GM12872 (cell line): ENCODE results near the gene LRRN2.

Experiments used
- TF ChIP-seq, protein P1 (sequence below): IDR thresholded peaks from 3 replicates; pipeline ENCODE4 v1.5.1; 2011; ENCODE audit warnings: low read depth, mild to moderate bottlenecking, low read length, moderate library complexity; ENCODE audit not compliant: insufficient read depth

Gene LRRN2

DNA sequence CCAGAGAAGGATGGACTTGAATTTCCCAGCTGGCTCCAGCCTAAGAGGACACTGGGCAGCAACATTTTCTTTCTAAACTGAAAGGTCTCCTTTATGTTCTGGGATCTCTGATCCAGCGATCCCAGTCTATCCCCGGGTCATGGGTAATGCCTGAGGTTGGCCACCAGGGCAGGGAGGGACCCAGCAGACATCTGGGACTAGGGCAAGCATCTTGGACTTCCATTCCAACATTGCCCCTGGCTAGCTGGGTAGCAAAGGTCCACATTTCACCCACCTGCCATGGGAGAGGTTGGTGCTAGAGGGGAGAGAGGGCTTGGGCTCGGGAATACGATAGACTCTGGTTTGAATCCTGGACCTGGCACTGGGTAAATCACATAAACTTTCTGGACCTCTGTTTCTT, 84.6 kb downstream of the LRRN2 start:
- TF ChIP-seq, protein P1, sequence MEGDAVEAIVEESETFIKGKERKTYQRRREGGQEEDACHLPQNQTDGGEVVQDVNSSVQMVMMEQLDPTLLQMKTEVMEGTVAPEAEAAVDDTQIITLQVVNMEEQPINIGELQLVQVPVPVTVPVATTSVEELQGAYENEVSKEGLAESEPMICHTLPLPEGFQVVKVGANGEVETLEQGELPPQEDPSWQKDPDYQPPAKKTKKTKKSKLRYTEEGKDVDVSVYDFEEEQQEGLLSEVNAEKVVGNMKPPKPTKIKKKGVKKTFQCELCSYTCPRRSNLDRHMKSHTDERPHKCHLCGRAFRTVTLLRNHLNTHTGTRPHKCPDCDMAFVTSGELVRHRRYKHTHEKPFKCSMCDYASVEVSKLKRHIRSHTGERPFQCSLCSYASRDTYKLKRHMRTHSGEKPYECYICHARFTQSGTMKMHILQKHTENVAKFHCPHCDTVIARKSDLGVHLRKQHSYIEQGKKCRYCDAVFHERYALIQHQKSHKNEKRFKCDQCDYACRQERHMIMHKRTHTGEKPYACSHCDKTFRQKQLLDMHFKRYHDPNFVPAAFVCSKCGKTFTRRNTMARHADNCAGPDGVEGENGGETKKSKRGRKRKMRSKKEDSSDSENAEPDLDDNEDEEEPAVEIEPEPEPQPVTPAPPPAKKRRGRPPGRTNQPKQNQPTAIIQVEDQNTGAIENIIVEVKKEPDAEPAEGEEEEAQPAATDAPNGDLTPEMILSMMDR, result peak; percentile 38

DNA sequence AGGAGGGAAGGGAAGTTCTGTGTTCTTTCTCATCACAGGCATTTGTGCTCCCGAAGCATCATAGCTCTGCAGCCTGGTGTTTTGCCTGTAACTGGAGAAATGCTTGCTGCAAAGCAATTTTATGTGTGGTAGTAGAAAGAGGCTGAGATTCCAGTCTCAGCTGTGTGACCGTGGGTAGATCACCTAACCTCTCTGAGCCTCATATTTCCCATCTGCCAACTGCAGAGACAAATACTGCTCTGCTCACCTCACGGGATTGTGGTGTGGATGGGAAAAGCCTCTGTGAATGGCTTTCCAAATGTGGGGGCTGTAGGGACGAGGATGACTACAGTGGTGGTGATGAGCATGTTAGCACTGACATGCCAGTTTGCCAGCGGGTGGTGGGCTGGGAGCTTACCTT, 85.3 kb downstream of the LRRN2 start:
- TF ChIP-seq, protein P1, result no peak

GRCh38 chr1:204599596-204599995, 85.9 kb downstream of the LRRN2 start:
- TF ChIP-seq, protein P1, result no peak

- TF ChIP-seq, protein P1, result no peak
Measured at GRCh38 chr1:204599098-204599497, 86.4 kb downstream of the LRRN2 start.

- TF ChIP-seq, protein P1, result no peak
Measured at GRCh38 chr1:204598319-204598969, 87.1 kb downstream of the LRRN2 start.

DNA sequence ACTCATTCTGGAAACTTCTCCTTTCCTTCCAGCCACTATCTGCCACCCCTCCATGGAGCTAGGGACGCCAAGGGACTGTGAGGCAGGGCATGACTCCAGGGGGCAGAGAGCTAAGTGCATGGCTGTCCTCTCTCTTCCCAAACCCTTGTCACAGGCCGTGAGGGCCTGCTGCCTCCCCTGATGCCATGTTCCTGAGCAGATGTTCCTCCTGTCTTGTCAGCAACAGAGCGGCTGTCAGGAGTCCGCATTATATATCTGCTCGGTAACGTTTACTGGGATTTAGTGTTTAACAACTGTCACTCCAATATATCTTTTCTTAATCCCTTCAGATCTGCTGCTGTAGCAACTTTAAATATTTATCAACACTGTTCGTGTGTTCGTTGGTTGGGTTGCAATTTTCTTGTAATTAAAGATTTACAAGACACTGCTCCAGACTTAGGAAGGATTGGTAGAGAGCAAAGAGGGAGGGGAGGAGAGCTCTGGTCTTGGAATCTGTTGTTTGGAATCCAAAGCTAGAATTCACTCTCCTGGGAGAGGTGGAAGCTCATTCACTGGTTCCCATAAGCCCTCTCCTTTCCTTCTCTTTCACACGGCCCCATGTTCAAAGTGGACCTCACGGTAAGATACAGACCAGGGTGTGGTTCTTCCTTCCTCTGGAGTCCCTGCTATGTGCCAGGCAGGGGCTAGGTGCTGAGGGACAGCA, 93.1 kb downstream of the LRRN2 start:
- TF ChIP-seq, protein P1, result no peak

DNA sequence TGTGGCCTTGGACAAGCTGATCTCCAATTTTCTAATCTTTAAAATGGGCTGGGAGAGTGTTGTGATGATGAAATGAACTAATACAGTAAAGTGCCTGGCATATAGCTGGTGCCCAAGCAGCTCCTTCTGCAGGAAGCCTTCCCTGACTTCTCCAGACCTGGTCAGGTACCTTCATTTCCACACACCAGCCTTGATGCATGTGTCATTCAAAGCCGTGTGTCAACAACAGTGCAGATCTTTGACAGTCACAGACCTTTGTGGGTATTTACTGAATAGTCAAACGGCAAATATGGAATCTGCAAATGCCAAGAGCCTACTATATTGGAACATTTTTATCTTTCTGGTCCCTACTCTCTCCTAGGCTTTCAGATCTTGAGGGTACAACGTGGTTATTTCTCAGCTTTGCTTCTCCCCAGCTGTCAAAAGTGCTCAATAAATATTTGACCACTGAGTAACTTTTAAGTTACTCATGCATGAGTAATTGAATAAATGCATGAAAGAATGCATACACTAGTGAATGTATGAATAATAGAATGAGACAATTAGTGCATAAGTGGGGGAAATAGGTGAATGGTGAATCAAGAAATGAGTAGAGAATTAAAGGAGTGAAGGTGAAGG, 94.0 kb downstream of the LRRN2 start:
- TF ChIP-seq, protein P1, result no peak
